Limb (tissue), 2 donors: ENCODE data around the gene SYNDIG1.

Source experiments
- DNase-seq, 2 donors: peaks; one replicate each; pipeline ENCODE4 v3.0.0-alpha.2; 2016; ENCODE audit errors: extremely low spot score in 2 of 2

The SYNDIG1 gene

GRCh38 chr20:24560571-24561491 is 91.4 kb downstream of the SYNDIG1 start:
- DNase-seq, result no peak

DNA sequence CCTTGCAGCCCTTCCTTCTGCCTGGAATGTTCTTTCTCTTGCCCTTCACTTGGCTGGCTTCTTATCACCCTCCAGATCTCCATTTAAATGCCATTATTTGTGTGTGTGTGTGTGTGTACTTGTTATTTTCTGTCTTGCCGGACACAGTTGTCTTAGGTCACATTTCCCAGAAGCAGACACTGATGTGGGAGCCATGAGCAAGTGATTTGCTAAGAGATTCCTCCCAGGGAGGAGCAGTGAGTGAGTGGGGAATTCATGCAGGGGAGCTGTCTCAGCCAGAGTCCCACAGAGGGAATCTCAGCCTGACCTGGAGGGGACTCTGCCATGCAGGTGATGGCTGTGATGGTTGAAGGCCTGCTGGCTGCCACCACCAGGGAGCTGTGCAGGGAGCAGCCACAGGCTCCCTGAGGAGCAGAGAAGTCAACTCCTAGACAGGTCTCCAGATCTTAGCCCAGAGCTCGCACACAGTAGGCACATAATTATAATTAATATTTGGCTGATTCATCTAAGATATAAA is 96.5 kb downstream of the SYNDIG1 start:
- no peak for DNase-seq

- no peak for DNase-seq
Measured at GRCh38 chr20:24566656-24567055, 97.2 kb downstream of the SYNDIG1 start.

GRCh38 chr20:24567508-24567907 is 98.1 kb downstream of the SYNDIG1 start:
- no peak for DNase-seq

DNA sequence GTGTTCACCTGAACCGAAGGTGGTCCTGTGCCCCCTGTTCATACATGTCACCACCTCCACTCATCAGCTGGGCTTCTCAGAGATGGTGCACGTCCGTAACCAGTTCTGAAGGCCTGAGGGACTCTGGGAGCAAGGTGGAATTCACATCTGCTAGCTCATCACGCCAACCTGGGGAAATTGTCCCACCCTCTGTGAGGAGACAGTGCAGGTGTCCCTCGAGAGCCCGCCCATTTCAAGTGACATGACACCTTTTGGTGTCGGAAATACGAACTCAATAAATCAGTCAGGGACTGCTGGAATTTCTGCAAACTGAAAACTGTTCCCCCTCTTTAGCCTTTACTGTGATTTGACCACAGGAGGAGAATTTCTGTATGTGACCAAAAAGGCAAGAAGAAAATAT is 99.4 kb downstream of the SYNDIG1 start:
- DNase-seq, result no peak

- DNase-seq, result no peak
Measured at GRCh38 chr20:24571159-24571558, 101.7 kb downstream of the SYNDIG1 start.

DNA sequence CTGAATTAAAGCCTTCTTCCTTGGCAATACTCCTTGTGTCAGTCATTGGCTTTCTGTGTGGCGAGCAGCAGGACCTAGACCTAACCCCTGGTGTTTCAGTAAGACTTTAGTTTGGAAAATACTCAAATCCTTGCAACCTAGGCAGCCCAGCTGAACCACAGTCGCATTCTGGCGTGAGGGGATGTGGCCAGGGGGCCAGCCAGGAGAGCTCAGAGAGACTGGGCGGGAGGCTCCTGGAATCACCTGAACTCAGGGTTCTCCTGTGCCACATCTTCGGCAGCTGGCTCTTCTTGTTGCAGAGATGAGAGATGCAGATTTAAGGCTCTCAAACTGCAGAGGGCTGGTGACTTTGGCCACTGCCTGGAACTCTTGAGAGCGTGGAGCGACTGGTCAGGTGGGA is 102.7 kb downstream of the SYNDIG1 start:
- no peak for DNase-seq

DNA sequence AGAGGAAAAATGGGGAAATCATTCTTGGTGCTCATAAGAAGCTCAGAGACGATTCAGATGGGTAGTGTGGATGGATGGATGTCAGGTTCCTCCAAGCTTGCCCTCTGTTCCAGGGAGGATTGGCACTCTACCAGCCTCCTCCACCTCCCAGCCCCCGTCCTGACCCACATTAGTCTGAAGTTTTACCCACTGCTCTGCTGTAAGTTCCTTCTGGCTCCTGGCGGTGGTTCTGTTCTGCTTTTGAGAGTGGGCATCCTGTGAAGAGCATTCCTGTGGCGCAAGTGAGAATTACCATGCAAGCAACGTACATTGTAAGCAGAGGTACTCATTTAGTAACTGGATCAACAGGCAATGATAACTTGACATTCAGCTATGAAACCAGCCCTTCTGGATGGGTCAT is 103.4 kb downstream of the SYNDIG1 start:
- DNase-seq, result no peak

DNA sequence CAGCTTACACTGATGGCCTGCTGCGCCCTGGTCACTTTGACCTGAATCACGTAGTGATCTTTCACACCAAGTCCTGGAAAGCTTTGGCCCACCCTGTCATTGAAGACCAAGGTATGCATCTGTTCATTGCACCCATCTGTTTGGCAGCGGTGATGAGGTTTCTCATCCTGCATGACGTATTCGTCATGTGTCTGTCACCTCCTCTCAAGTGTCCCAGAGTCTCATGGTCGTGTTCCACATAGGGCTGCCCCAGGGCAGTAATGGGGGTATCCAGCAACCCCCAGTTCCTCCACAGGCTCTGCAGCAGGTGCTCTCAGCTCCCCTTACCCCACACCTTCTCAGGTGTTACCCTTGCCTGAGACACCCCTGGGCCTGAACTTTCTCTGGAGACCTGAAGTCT is 104.1 kb downstream of the SYNDIG1 start:
- no peak for DNase-seq

- DNase-seq, result no peak
Measured at GRCh38 chr20:24574307-24574706, 104.9 kb downstream of the SYNDIG1 start.

DNA sequence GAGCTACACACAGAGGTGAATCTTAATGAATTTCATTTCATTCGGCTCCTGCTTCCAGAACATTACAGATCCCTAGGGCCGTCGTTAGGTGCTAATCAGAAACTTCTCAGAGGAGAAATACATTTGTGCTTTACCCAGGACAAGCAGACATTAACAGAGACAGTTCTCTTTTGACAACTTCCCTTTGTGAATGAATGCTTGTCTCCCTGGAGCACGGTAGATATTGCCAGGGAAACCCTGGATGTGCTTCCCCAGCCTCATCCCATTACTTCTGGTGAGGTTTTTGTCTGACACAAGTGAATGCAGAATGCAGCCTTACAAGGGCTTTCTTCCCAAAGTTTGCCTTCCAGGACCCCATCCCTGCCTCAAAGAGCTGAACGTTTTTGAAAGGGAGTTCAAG is 105.4 kb downstream of the SYNDIG1 start:
- DNase-seq, result no peak

- no peak for DNase-seq
Measured at GRCh38 chr20:24575811-24576210, 106.4 kb downstream of the SYNDIG1 start.

DNA sequence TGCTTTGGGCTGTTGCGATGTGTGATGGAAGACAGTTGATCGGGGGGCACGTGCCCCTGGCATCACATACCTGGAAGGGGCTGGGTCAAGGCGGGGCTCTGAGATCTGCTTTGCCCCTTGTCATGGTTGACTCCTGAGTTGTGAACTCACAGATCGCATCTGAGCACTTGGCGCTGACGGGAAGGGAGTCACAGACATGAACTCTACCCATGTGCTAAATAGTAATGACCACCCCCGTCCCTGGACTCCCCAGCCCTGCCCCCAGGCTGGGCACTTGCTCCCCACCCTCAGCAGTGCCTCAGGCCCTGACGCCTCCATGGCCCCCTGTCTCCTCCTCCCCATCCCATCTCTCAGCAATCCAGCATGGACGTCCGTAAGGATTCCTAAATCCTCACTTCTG is 107.0 kb downstream of the SYNDIG1 start:
- DNase-seq, result no peak

DNA sequence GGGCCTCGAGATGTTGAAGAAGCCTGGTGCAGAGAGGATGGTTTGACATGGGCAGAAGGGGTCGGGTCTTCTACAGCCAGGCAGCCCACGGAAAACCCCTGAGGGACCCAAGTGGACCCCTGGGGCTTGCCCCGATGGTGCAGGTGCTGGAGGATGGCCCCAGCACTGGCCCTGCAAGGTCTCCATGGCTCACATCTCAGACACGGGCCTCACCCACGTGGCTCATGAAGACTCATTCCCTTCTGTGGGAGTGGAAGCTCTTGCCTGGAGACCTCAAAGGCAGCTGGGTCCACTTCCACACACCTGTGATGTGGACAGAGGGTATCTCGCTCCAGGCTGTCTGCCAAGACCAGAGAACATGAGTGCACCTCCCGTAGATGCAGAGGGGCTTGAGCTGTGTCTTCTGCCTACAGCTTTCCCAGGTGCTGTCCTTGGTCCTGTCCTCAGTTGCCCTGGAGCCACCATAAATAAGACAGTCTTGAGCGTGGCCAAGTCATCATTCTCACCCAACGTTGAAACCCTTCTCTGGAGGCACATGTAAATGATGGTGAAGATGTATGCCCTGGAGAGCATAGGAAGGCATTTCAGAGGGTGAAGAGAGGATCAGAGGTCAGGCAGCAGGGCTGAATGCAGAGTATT is 108.0 kb downstream of the SYNDIG1 start:
- DNase-seq, result no peak

GRCh38 chr20:24578567-24579415 is 109.4 kb downstream of the SYNDIG1 start:
- DNase-seq, result no peak

GRCh38 chr20:24579475-24579874 is 110.0 kb downstream of the SYNDIG1 start:
- DNase-seq, result no peak

- no peak for DNase-seq
Measured at GRCh38 chr20:24580006-24580405, 110.6 kb downstream of the SYNDIG1 start.

DNA sequence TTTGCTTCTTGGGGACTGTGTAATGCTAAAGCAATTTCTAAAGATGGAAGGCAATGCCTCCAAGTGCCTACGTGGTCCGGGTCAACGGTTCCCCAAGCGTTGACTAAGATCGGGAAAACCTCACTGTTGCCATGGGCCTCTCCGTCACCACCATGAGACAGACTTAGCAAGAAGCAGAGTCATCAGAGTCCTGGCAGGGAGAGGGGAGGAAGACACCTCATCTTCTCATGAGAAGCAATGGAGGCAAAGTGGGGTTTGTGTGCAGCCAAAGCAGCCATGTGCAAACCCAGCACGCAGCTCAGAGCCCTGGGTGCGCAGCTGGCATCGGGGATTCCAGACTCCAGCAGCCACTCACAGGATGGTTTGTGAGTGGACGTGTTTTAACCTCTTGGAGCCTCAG is 111.4 kb downstream of the SYNDIG1 start:
- DNase-seq, result no peak

DNA sequence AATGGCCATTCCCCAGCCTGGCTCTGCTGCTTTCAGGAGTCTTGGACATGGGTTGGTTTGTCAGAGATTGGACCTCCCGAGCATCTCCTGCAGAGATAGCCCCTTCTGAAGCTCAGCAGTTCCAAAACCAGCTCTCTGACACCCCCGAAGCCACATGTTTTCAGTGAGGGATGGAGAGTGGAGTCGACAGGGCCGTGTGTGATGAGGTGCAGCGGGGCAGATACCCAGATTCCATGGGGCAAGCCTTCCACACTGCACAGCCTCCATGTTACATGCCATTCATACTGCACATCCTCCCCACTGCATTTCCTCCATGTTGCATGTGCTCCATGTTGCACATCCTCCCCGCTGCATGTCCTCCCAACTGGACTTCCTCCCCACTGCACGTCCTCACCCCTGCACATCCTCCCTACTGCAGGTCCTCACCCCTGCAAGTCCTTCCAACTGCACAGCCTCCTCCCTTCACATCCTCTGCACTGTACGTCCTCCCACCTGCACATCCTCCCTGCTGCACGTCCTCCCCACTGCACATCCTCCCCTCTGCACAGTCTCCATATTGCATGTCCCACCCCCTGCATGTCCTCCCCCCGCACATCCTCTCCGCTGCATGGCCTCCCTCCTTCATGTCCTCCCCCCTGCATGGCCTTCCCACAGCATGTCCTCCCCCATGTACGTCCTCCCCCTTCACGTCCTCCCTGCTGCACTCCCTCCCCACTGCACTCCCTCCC is 112.2 kb downstream of the SYNDIG1 start:
- DNase-seq, result no peak

- no peak for DNase-seq
Measured at GRCh38 chr20:24582373-24583168, 113.1 kb downstream of the SYNDIG1 start.
